ENCODE measurements around the gene LMAN1L. TPM values are rescaled to one million over a fixed set of nuclear protein-coding genes. Genes with fewer than 3 reads are reported as not detected.

The LMAN1L gene
- total RNA-seq, 1 experiment from 2014 or later = not detected

- no peak for TF ChIP-seq PRRX2 (CRISPR knock-in tag; IDR thresholded peaks at IDR 0.05)
- TF ChIP-seq MAX (CRISPR knock-in tag; IDR thresholded peaks at IDR 0.05) = no peak
- TF ChIP-seq OVOL2 (CRISPR knock-in tag; IDR thresholded peaks at IDR 0.05; ENCODE audit: borderline replicate concordance) = no peak
- Mint-ChIP-seq H3K9me3 (no peaks in the 10 kb centered on the region), H3K27me3 (ENCODE audit: low read depth) (peaks cover 39% of the 10 kb centered on the region), H3K27ac (no peak overlapping the region), H3K36me3 (no peaks in the 10 kb centered on the region), H3K4me3 (no peak overlapping the region), H3K4me1 (peaks cover 21% of the 10 kb centered on the region)
- ATAC-seq (no peak), DNase-seq (ENCODE audit: low spot score) (no peak)
- POLR2A ChIA-PET = no interaction called here
- CTCF ChIA-PET = interaction anchor here (1.8 to 3.3 kb wide), 2 partner anchors 51 to 54 kb away, joined by 7 to 14 read pairs; no protein-coding TSS in a partner anchor
Observed at GRCh38 chr15:74822233-74822632, 9.6 kb downstream of the LMAN1L start.

GRCh38 chr15:74823324-74823723, 10.7 kb downstream of the LMAN1L start:
- Mint-ChIP-seq H3K4me3 (no peak overlapping the region), H3K27ac (no peak overlapping the region), H3K9me3 (no peaks in the 10 kb centered on the region), H3K4me1 (peaks cover 18% of the 10 kb centered on the region), H3K27me3 (ENCODE audit: low read depth) (peaks cover 50% of the 10 kb centered on the region), H3K36me3 (no peaks in the 10 kb centered on the region)
- no peak for TF ChIP-seq SP1 (CRISPR knock-in tag; conservative IDR thresholded peaks at IDR 0.05)
- no peak for TF ChIP-seq ZNF416 (CRISPR knock-in tag; IDR thresholded peaks at IDR 0.05)
- TF ChIP-seq TEAD1 (CRISPR knock-in tag; IDR thresholded peaks at IDR 0.05) = no peak
- TF ChIP-seq AR (CRISPR knock-in tag; IDR thresholded peaks at IDR 0.05) = no peak
- no peak for TF ChIP-seq JUN (CRISPR knock-in tag; IDR thresholded peaks at IDR 0.05)
- TF ChIP-seq PREB (CRISPR knock-in tag; IDR thresholded peaks at IDR 0.05; ENCODE audit: borderline replicate concordance) = no peak
- TF ChIP-seq ARID4B (CRISPR knock-in tag; IDR thresholded peaks at IDR 0.05; ENCODE audit: borderline replicate concordance) = no peak
- no peak for TF ChIP-seq CBFB (CRISPR knock-in tag; IDR thresholded peaks at IDR 0.05; ENCODE audit: low read depth)
- TF ChIP-seq KAT7 (CRISPR knock-in tag; IDR thresholded peaks at IDR 0.05; ENCODE audit: borderline replicate concordance) = no peak
- no peak for TF ChIP-seq SOX15 (CRISPR knock-in tag; IDR thresholded peaks at IDR 0.05)
- no peak for TF ChIP-seq HMGXB4 (CRISPR knock-in tag; IDR thresholded peaks at IDR 0.05)
- no peak for TF ChIP-seq ZNF671 (CRISPR knock-in tag; IDR thresholded peaks at IDR 0.05)
- TF ChIP-seq HMGA2 (CRISPR knock-in tag; IDR thresholded peaks at IDR 0.05) = no peak
- TF ChIP-seq NR2C2 (CRISPR knock-in tag; IDR thresholded peaks at IDR 0.05) = no peak
- TF ChIP-seq CDX4 (CRISPR knock-in tag; IDR thresholded peaks at IDR 0.05; ENCODE audit: borderline replicate concordance) = no peak
- TF ChIP-seq ZNF425 (CRISPR knock-in tag; conservative IDR thresholded peaks at IDR 0.05) = no peak
- no peak for TF ChIP-seq FOXK1 (CRISPR knock-in tag; IDR thresholded peaks at IDR 0.05)
- TF ChIP-seq FOXP1 (CRISPR knock-in tag; IDR thresholded peaks at IDR 0.05; ENCODE audit: borderline replicate concordance) = no peak
- POLR2A ChIA-PET = no interaction called here
- CTCF ChIA-PET = interaction anchor here (1.2 to 1.4 kb wide), 2 partner anchors 52 to 54 kb away, joined by 3 to 4 read pairs; no protein-coding TSS in a partner anchor
- DNase-seq (ENCODE audit: low spot score) (no peak), ATAC-seq (no peak)
